Muscle layer of duodenum (tissue), 2 donors: Measurements from ENCODE around the gene CALB2.
"Not testable (repeated sequence)": the region's sequence is repeated elsewhere in the genome, so short reads cannot be mapped to it uniquely, and the experiment has no call there.

ENCODE experiments used
- H3K27ac ChIP-seq: one replicate; pipeline ENCODE4 v1.7.0; 2013; ENCODE audit warnings: mild to moderate bottlenecking, low read length
- H3K27me3 ChIP-seq: one replicate; pipeline ENCODE4 v1.7.0; 2013; ENCODE audit warnings: low read depth, mild to moderate bottlenecking, control low read depth, low read length
- H3K36me3 ChIP-seq, 2 donors: one replicate each; pipeline ENCODE4 v1.7.0; 2013; ENCODE audit warnings: low read length in 2 of 2, control low read depth in 1 of 2, mild to moderate bottlenecking in 1 of 2; ENCODE audit not compliant: insufficient read depth in 2 of 2, control insufficient read depth in 1 of 2
- H3K4me1 ChIP-seq, 2 donors: one replicate each; pipeline ENCODE4 v1.7.0; 2013; ENCODE audit warnings: low read length in 2 of 2, mild to moderate bottlenecking in 2 of 2, control low read depth in 1 of 2, moderate library complexity in 1 of 2; ENCODE audit not compliant: insufficient read depth in 2 of 2, control insufficient read depth in 1 of 2
- H3K4me3 ChIP-seq, 2 donors: one replicate each; pipeline ENCODE4 v1.7.0; 2013; ENCODE audit warnings: low read length in 2 of 2, low read depth in 1 of 2, mild to moderate bottlenecking in 1 of 2
- H3K9me3 ChIP-seq, 2 donors: one replicate each; pipeline ENCODE4 v1.7.0; 2013; ENCODE audit warnings: low read length in 2 of 2, control low read depth in 1 of 2, mild to moderate bottlenecking in 1 of 2; ENCODE audit not compliant: control insufficient read depth in 1 of 2
- donor health status: healthy.

Gene CALB2

DNA sequence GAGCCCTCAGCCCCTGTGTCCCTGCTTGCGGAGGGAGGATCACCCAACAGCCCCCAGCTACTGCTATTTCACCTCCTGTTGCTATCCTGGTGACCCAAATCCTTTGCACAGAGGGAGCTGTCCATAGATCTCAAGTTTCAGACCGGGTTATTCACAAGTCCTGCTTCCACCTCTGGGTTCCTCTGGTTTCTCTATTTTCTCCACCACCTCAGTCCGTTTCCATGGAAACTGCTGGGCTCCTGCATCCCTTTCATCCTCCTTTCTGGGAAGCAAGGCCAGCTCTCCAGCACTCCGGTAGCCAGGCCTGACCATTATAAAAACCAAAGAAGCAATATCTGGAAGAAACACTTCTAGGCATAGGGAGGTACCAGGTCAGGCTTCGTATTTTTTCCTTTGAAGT is 4.8 kb upstream of the CALB2 start:
- Histone ChIP-seq H3K36me3 (no peaks in the 10 kb centered on the region), H3K4me3 (no peak overlapping the region), H3K9me3 (no peaks in the 10 kb centered on the region), H3K27ac (no peak overlapping the region), H3K27me3 (peaks cover under 1% of the 10 kb centered on the region), H3K4me1 (peaks cover 0 to 11% of the 10 kb centered on the region in 2 donors)

DNA sequence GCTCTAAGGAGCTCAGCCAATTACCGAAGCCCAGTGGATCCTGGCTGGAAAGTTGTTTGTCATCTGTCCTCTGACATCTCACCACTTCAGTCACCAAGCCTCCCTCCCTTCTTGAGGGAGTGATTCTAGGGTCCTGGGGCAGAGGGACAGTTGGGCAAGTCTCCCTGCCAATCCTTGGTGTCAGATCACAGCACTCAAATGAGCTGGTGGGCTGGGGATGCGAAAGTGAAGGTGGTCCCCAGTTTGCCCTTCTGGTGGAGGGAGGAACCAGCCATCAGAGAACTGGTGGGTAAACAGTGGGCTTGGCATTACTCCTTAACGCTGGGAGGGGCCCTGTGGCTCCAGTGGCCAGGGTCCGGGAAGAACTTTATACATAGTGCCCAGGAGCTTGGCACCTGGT is 4.4 kb upstream of the CALB2 start:
- no peaks in the 10 kb centered on the region for H3K9me3 ChIP-seq
- H3K36me3 ChIP-seq, result no peaks in the 10 kb centered on the region
- no peak overlapping the region for H3K4me3 ChIP-seq
- peaks cover 5% of the 10 kb centered on the region for H3K27me3 ChIP-seq
- no peak overlapping the region for H3K27ac ChIP-seq
- H3K4me1 ChIP-seq, result peaks cover 0 to 14% of the 10 kb centered on the region in 2 donors

DNA sequence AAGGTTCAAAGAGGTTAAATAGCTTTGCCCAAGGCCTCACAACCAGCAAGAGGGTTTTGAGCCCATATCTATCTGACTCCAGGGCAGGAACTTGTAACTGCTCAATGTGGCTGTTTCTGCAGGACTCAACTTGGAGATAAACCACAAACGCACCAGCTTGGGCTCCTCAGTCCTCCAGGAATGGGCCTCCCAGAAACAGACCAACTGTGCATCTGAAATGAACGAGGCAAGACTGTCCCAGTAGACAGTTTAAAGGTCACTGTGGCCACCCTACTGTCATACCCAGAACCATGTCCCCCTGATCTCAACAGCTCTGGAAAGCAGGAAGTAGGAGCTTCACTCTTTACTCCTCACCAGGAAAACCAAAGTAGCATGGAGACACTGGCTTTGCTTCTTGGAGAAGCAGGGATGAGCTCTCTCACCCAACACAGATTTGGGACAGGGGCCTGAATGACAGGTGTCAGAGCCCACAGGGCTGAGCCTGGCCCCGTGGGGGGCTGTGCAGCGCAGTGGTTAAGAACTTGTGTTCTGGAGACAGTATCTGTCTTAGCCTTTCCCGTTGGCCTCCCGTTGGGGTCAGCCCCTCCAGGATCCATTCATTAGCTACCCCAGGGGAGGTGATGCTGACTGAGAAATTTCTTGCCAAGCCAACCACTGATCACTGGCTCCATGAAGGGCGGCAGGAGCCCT is 2.3 kb upstream of the CALB2 start:
- Histone ChIP-seq H3K27me3 (peaks cover 14% of the 10 kb centered on the region), H3K9me3 (no peaks in the 10 kb centered on the region), H3K4me1 (peaks cover 0 to 14% of the 10 kb centered on the region in 2 donors), H3K4me3 (no peak overlapping the region), H3K27ac (no peak overlapping the region), H3K36me3 (no peaks in the 10 kb centered on the region)

DNA sequence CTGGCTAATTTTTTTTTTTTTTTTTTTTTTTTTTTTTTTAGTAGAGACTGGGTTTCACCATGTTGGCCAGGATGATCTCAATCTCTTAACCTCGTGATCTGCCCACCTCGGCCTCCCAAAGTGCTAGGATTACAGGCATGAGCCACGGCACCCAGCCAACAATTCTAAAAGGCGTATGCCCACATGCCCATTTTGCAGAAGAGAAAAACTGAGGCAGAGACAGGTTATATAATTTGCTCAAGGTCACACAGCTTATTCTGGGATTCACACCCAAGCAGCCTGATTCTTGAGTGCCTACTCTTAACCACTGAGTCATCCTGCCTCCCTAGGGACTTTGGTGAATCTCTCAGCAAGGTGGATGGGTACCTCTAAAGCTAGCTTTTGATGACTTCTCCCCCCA is 1.6 kb upstream of the CALB2 start:
- not testable (repeated sequence) for H3K27ac ChIP-seq, H3K36me3 ChIP-seq, H3K9me3 ChIP-seq, H3K4me3 ChIP-seq
- Histone ChIP-seq H3K27me3 (peaks cover 14% of the 10 kb centered on the region), H3K4me1 (peaks cover 0 to 14% of the 10 kb centered on the region in 2 donors)

DNA sequence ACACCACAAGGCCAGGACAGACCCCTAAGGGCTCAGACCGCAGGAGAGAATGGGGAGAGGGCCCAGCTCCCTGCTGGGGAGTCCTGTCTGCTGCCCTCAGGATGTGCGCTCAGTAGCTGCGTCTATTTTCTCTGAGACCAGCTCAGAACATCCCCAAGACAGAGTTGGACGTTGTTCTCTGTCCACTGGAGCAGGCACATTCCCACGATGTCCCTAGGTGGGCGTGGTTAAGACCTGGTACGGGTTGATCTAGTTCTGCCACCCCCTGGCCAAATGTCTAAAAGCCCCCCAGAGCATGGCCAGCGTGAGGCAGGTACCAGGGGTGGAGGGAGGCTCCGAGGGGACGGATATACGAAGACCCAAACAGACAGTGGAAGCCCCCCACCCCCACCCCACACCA is 842 bp upstream of the CALB2 start:
- Histone ChIP-seq H3K36me3 (no peaks in the 10 kb centered on the region), H3K4me1 (peaks cover 0 to 14% of the 10 kb centered on the region in 2 donors), H3K27ac (no peak overlapping the region), H3K9me3 (no peaks in the 10 kb centered on the region), H3K4me3 (peak overlapping the region in 1 of 2 donors; percentile 47), H3K27me3 (peaks cover 14% of the 10 kb centered on the region)

DNA sequence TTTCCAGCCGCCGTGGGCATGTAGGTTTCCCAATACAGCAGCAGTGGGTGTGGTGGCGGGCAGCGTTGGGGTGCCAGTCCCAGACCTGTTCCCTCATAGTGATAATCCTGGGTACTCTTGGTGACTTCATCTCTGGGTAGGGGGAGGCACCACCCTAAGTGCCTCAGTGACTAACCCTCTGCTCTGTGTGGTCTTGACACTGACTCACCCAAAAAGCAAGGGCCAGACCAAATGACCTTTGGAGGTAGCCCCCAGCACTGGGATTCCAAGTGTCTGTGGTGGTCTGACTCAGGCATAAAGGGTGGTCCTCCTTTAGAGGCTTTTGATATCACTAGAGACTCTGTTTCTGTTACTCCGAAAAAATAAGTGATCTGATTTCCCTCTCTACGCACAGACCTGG is 908 bp downstream of the CALB2 start:
- H3K27me3 ChIP-seq, result peaks cover 14% of the 10 kb centered on the region
- H3K4me1 ChIP-seq, result peaks cover 0 to 14% of the 10 kb centered on the region in 2 donors
- no peak overlapping the region for H3K27ac ChIP-seq
- H3K4me3 ChIP-seq, result no peak overlapping the region
- H3K9me3 ChIP-seq, result no peaks in the 10 kb centered on the region
- H3K36me3 ChIP-seq, result no peaks in the 10 kb centered on the region

DNA sequence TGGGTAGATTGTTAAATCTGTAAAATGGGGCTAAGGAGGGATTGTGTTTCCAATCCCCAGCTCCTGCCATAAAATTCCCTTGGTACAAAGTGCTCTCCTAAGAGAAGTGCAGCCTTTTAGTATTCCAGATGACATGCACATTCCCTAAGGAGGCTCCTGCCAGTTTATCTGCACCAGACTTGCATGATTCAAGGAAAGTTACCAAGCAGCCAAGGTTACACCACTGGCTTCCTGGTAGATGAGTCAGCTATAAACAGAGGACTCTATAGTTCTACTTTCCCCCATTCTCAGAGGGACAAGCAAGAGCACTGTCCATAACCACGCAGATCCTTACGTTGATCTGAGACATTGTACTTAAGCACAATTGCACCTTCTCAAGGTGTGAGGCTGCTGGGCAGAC is 1.9 kb downstream of the CALB2 start:
- Histone ChIP-seq H3K4me1 (peaks cover 0 to 14% of the 10 kb centered on the region in 2 donors), H3K27ac (no peak overlapping the region), H3K9me3 (no peaks in the 10 kb centered on the region), H3K27me3 (peaks cover 14% of the 10 kb centered on the region), H3K36me3 (no peaks in the 10 kb centered on the region), H3K4me3 (no peak overlapping the region)

DNA sequence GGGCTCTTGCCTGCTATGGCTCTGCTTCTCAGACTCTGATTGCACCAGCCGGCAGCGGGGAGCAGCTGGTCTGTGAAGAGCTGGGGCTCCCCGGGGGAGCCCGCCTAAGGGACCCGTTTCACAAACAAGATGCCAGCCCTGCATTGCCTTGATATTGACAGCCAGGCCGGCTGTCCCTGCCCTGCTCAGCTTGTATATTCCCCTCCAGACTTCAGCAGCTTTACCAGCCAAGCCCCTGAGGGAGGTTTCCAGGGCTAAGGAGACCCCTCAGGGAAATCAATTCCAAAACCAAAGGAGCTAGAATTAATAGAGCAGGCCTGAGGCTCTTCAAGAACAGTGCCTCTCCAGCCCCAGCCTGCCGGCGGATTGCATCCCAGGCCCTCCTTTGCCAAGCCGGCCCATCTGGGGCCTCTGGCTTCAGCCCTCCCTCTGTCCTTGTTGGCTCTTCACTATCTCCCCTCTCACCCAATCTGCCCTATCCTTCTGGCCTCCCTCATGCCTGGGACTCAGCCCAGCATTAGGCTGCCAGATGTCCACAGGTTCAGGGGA is 5.7 kb downstream of the CALB2 start:
- no peaks in the 10 kb centered on the region for H3K9me3 ChIP-seq
- H3K27me3 ChIP-seq, result peaks cover 9% of the 10 kb centered on the region
- no peaks in the 10 kb centered on the region for H3K4me1 ChIP-seq
- no peak overlapping the region for H3K27ac ChIP-seq
- no peaks in the 10 kb centered on the region for H3K36me3 ChIP-seq
- no peak overlapping the region for H3K4me3 ChIP-seq

DNA sequence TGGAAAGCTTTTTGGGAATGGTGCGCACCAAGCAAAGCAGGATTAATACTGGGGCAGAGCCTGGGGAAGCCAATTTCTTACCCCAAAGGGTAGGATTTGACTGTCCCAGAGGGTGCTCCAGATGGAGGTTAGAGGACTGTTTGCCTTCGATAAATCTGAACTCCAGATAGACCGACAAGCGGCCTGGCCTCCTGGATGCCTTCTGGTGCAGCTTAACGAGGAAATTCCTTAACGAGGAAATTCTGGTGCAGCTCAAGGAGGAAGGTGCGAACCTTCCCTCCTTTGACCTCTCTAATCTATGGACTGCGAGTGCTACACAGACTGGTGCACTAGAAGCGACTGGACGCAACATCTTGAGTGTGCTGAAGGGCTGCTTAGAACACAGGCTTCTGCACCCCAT is 6.5 kb downstream of the CALB2 start:
- Histone ChIP-seq H3K36me3 (no peaks in the 10 kb centered on the region), H3K27me3 (peaks cover 1% of the 10 kb centered on the region), H3K4me3 (no peak overlapping the region), H3K27ac (no peak overlapping the region), H3K4me1 (no peaks in the 10 kb centered on the region), H3K9me3 (no peaks in the 10 kb centered on the region)

DNA sequence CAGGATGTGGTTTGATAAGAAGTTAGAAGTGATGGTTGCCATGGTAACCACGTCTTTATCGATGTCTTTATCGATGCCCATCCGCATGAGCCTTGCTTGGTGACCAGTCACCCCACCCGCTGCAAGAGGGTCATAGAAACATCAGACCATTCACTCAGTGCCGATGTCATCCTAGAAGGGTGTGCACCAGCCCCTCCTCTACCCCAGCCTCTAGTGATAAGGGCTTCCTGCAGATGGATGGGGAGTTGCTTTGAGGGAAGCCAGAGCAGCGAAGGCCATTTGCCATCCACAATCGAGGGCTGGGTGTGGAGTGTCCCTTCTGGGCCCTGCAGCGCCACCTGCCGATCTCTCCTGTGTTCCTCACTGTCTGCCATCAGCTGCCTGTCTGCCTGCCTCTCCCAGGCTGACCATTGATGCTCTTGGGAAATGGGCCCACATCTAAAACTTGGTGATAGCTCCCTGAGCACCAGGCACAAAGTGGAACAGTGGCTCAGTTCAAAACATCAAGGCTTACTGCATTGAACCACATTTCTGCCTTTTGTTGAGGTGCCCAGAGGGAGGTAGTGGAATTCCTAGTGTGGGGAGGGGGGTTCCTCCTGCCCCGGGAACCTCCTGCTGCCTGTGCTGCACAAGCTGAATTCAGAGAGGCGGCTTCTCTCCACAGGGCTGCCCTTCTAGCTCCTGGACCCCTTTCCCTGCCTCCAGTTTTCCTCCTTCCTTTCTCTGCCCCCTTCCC is 8.9 kb downstream of the CALB2 start:
- Histone ChIP-seq H3K4me3 (no peak overlapping the region), H3K27me3 (no peaks in the 10 kb centered on the region), H3K9me3 (no peaks in the 10 kb centered on the region), H3K4me1 (no peaks in the 10 kb centered on the region), H3K27ac (no peak overlapping the region), H3K36me3 (no peaks in the 10 kb centered on the region)

DNA sequence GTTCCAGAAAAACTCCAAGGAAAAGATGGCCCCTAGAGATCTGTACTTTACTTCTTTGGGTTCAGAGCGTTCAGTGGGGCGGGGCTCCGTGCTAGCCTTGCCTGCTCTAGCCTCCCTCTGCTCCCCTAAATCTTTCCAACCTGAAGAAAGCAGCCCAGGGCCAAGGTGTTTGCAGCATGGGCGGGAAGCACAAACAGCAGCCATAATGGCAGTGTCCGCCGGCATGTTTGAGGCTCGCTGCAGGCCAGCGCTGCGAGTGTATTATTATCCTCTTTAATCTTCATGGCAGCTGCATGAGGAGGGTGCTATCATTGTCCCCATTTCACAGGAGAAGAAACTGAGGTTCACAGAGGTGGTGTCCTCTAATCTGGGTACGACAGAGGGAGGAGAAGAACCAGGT is 10.4 kb downstream of the CALB2 start:
- Histone ChIP-seq H3K4me3 (no peak overlapping the region), H3K4me1 (no peaks in the 10 kb centered on the region), H3K27ac (no peak overlapping the region), H3K36me3 (no peaks in the 10 kb centered on the region), H3K9me3 (no peaks in the 10 kb centered on the region), H3K27me3 (peaks cover 4% of the 10 kb centered on the region)
